Measurements from ENCODE around the gene TINAGL1.

The TINAGL1 gene

GRCh38 chr1:31548534-31548906 is 27.8 kb upstream of the TINAGL1 start:
- TF ChIP-seq POLR2AphosphoS5 (IDR thresholded peaks at IDR 0.05; ENCODE audit: low read depth, low read length) (no peak), FOXP2 (optimal IDR thresholded peaks at IDR 0.05; ENCODE audit: borderline replicate concordance, extremely low read depth, extremely low read length, insufficient read depth) (peak; percentile 37)

- TF ChIP-seq SIN3A (IDR thresholded peaks at IDR 0.05; ENCODE audit: borderline replicate concordance, insufficient read depth, low read length), result no peak
- TF ChIP-seq FOXP2 (optimal IDR thresholded peaks at IDR 0.05; ENCODE audit: borderline replicate concordance, extremely low read depth, extremely low read length, insufficient read depth), result no peak
- no peak for TF ChIP-seq TAF1 (IDR thresholded peaks at IDR 0.05; ENCODE audit: borderline replicate concordance, insufficient read depth, low read length)
- TF ChIP-seq REST (IDR thresholded peaks at IDR 0.05; ENCODE audit: insufficient read depth in 1 of 2, low read depth in 2 of 2, low read length in 2 of 2), result no peak
- TF ChIP-seq POLR2AphosphoS5 (IDR thresholded peaks at IDR 0.05; ENCODE audit: low read depth, low read length), result no peak
Measured at GRCh38 chr1:31548907-31549808, 27.2 kb upstream of the TINAGL1 start.

- TF ChIP-seq SIN3A (IDR thresholded peaks at IDR 0.05; ENCODE audit: borderline replicate concordance, insufficient read depth, low read length) (no peak), TAF1 (IDR thresholded peaks at IDR 0.05; ENCODE audit: borderline replicate concordance, insufficient read depth, low read length) (no peak), POLR2AphosphoS5 (IDR thresholded peaks at IDR 0.05; ENCODE audit: low read depth, low read length) (no peak), REST (IDR thresholded peaks at IDR 0.05; ENCODE audit: insufficient read depth in 1 of 2, low read depth in 2 of 2, low read length in 2 of 2) (no peak), FOXP2 (optimal IDR thresholded peaks at IDR 0.05; ENCODE audit: borderline replicate concordance, extremely low read depth, extremely low read length, insufficient read depth) (no peak)
Measured at GRCh38 chr1:31549809-31550620, 26.3 kb upstream of the TINAGL1 start.

GRCh38 chr1:31551208-31551607 is 25.1 kb upstream of the TINAGL1 start:
- TF ChIP-seq REST (IDR thresholded peaks at IDR 0.05; ENCODE audit: insufficient read depth in 1 of 2, low read depth in 2 of 2, low read length in 2 of 2), result no peak
- no peak for TF ChIP-seq FOXP2 (optimal IDR thresholded peaks at IDR 0.05; ENCODE audit: borderline replicate concordance, extremely low read depth, extremely low read length, insufficient read depth)
- no peak for TF ChIP-seq POLR2AphosphoS5 (IDR thresholded peaks at IDR 0.05; ENCODE audit: low read depth, low read length)
- TF ChIP-seq TAF1 (IDR thresholded peaks at IDR 0.05; ENCODE audit: borderline replicate concordance, insufficient read depth, low read length), result no peak
- no peak for TF ChIP-seq SIN3A (IDR thresholded peaks at IDR 0.05; ENCODE audit: borderline replicate concordance, insufficient read depth, low read length)

GRCh38 chr1:31552489-31552888 is 23.8 kb upstream of the TINAGL1 start:
- TF ChIP-seq FOXP2 (optimal IDR thresholded peaks at IDR 0.05; ENCODE audit: borderline replicate concordance, extremely low read depth, extremely low read length, insufficient read depth) (no peak), REST (IDR thresholded peaks at IDR 0.05; ENCODE audit: insufficient read depth in 1 of 2, low read depth in 2 of 2, low read length in 2 of 2) (no peak), SIN3A (IDR thresholded peaks at IDR 0.05; ENCODE audit: borderline replicate concordance, insufficient read depth, low read length) (no peak), POLR2AphosphoS5 (IDR thresholded peaks at IDR 0.05; ENCODE audit: low read depth, low read length) (no peak), TAF1 (IDR thresholded peaks at IDR 0.05; ENCODE audit: borderline replicate concordance, insufficient read depth, low read length) (no peak)
